HG03175 (cell line): ENCODE measurements around the gene ZP3.
"Not testable (repeated sequence)": the region's sequence is repeated elsewhere in the genome, so short reads cannot be mapped to it uniquely, and the experiment has no call there.

ENCODE experiments used
- ATAC-seq: cut with Tn5 transposase; IDR thresholded peaks from one replicate; pipeline ENCODE4 v1.9.1; 2021; ENCODE audit warnings: mild to moderate bottlenecking, moderate library complexity; ENCODE audit not compliant: unreplicated experiment

Gene ZP3

GRCh38 chr7:76480403-76481253 is 55.9 kb downstream of the ZP3 start:
- not testable (repeated sequence) for ATAC-seq

DNA sequence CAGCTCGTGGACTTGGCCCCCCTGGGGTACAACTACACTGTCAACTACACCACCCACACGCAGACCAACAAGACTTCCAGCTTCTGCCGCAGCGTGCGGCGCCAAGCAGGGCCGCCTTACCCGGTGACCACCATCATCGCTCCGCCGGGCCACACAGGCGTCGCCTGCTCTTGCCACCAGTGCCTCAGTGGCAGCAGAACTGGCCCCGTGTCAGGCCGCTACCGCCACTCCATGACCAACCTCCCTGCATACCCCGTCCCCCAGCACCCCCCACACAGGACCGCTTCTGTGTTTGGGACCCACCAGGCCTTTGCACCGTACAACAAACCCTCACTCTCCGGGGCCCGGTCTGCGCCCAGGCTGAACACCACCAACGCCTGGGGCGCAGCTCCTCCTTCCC is 57.9 kb downstream of the ZP3 start:
- ATAC-seq: not testable (repeated sequence)

DNA sequence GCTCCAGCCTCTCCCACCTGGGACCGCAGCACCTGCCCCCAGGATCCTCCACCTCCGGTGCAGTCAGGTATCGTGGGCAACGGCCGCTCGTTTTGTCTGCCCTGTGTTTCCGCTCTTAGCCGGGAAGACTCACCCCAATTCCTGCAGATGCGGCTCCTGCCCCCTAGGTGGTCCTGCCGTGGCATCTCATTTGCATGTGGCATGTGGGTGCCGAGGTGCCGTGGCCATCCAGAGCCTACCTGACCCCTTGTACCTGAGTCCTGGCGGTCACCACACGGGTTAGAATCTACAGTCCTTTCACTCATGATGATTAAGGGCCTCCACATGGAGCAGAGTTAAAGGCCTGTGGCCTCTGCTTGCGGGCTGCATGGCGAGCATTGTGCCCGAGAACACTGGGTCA is 58.3 kb downstream of the ZP3 start:
- not testable (repeated sequence) for ATAC-seq

GRCh38 chr7:76484456-76484855 is 59.7 kb downstream of the ZP3 start:
- not testable (repeated sequence) for ATAC-seq

- peak; percentile 13 for ATAC-seq
Measured at GRCh38 chr7:76485822-76486610, 61.3 kb downstream of the ZP3 start.

DNA sequence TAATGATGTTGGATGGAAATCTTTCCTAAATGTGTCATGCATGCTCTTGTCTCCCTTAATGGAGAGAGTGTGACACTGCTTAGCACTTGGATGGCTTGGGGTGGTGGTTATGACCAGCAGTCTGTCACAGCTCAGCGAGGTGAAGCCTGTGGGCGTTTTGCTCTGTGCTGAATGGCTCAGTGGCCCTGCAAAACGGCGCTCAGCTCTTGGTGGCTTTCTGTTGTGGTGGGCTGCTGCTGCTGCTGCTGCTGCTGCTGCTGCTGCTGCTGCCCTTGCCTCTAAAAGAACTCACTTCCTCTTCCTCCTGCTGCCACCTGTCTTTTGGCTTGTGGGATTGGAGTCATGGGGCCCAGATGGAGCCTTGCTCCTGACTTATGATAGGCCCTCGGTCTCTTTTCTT is 61.9 kb downstream of the ZP3 start:
- peak; percentile 99 for ATAC-seq

- ATAC-seq: not testable (repeated sequence)
Measured at GRCh38 chr7:76487969-76488368, 63.2 kb downstream of the ZP3 start.
